Measurements from ENCODE around the gene P4HA2. TPM values are rescaled to one million over a fixed set of nuclear protein-coding genes. Genes with fewer than 3 reads are reported as not detected.

P4HA2 gene
- total RNA-seq, 2 donors from 2014 or later = 60.5 to 65.4 TPM

DNA sequence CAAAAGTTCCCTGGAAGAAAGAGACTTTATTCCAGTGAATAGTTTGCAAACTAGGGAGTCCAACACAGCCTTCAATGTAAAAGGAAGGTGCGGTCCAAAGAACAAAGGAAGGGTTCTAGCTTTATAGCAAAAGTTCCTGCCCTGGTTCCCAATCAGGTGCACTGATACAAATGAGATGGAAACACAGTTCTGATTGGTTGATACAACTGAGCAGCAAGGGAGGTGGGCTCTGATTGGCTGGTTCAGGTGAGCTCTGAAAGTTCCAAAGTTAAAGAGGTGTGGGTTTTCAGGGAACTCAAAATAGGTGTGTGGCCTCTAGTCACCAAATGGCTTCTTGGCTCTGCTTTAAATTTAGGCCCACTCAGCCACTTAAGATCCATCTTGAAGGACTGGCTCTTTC lies 43.1 kb downstream of the P4HA2 start:
- H3K9me3 ChIP-seq = no peaks in the 10 kb centered on the region
- no peak for DNase-seq (ENCODE audit: low spot score)
- no peak overlapping the region for H3K4me3 ChIP-seq
- no peak for TF ChIP-seq CTCF (IDR thresholded peaks at IDR 0.05)
- H3K36me3 ChIP-seq = no peaks in the 10 kb centered on the region
- no peak overlapping the region for H3K27ac ChIP-seq
- peaks cover 0 to 11% of the 10 kb centered on the region in 2 donors for H3K4me1 ChIP-seq
- H3K27me3 ChIP-seq = no peaks in the 10 kb centered on the region

DNA sequence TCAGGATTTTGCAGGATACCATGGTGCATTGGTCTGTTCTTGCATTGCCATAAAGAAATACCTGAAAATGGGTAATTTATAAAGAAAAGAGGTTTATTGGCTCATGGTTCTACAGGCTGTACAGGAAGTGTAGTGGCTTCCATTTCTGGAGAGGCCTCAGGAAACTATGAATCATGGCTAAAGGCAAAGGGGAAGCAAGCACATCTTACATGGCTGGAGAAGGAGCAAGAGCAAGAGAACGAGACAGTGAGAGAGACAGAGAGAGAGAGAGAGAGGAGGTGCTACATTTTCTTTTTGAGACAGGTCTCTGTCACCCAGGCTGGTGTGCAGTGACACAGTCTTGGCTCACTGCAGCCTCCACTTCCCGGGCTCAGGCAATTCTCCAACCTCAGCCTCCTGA lies 43.9 kb downstream of the P4HA2 start:
- no peak for TF ChIP-seq CTCF (IDR thresholded peaks at IDR 0.05)
- peaks cover 0 to 11% of the 10 kb centered on the region in 2 donors for H3K4me1 ChIP-seq

DNA sequence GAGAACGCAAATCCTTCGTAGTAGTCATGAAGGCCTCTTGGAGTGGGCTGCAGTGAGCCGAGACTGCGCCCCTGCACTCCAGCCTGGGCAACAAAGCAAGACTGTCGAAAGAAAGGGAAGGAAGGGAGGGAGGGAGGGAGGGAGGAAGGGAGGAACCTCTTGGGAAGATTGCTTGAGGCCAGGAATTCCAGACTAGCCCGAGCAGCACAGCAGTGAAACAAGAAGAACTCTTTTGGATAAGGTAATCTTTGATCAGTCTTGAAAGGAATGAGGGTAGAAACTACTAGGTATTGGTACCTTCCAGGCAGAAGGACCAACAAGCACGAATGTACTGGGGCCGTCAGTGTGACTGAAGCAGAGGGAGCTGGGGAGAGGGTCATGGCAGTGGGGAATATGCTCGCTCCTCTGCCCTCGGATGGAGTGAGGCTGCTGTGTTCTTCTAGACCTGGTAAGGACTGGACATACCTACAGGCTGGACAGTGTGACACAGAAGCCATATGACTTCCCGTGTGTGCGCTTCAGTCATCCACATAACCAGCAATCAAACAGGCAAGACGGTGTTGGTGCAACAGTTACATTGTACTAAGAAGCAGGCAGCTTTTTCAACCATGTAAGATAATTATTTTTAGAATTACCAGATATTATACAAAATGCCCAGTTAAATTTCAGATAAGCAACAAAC lies 45.2 kb downstream of the P4HA2 start:
- no peaks in the 10 kb centered on the region for H3K36me3 ChIP-seq
- DNase-seq (ENCODE audit: low spot score) = no peak
- H3K4me3 ChIP-seq = no peak overlapping the region
- TF ChIP-seq CTCF (IDR thresholded peaks at IDR 0.05) = no peak
- no peaks in the 10 kb centered on the region for H3K27me3 ChIP-seq
- H3K9me3 ChIP-seq = no peaks in the 10 kb centered on the region
- no peak overlapping the region for H3K27ac ChIP-seq
- H3K4me1 ChIP-seq = peaks cover 0 to 11% of the 10 kb centered on the region in 2 donors

More for the DNA sequence above, 43.9 kb downstream of the P4HA2 start:
- Histone ChIP-seq H3K4me3 (no peak overlapping the region), H3K9me3 (no peaks in the 10 kb centered on the region), H3K27me3 (no peaks in the 10 kb centered on the region), H3K27ac (no peak overlapping the region), H3K36me3 (no peaks in the 10 kb centered on the region)
- no peak for DNase-seq (ENCODE audit: low spot score)

DNA sequence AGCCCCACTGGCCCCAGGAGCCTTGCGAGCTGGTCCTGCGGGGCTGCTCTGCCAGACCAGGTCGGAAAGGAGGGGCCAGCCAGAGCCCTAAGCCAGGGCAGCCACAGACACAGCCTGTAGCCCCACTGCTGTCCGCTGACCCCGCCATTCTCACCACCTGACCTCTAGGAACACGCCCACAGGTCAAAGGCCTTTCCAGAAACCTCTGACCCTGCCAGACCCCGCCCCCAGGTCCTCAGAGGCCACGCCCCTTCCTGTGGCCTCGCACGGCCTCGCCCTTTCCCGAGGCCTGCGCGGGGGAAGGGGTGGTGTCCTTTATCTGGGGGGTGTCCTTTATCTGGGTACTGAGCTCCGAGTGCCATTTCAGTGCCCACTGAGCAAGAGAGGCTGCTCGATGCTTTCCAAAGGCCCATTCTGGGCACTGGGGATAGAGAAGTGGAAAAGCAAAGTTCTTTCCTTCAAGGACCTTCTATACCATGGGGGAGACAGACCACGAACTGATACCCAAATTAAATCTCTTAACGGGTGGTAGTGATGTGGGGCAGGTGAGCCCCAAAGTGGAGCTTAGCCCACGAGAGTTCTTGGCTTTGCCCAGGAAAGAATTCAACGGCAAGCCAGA lies 46.5 kb downstream of the P4HA2 start:
- Histone ChIP-seq H3K27ac (no peak overlapping the region), H3K9me3 (no peaks in the 10 kb centered on the region), H3K36me3 (no peaks in the 10 kb centered on the region), H3K27me3 (no peaks in the 10 kb centered on the region), H3K4me3 (no peak overlapping the region), H3K4me1 (peaks cover 0 to 11% of the 10 kb centered on the region in 2 donors)
- TF ChIP-seq CTCF (IDR thresholded peaks at IDR 0.05) = no peak
- no peak for DNase-seq (ENCODE audit: low spot score)

DNA sequence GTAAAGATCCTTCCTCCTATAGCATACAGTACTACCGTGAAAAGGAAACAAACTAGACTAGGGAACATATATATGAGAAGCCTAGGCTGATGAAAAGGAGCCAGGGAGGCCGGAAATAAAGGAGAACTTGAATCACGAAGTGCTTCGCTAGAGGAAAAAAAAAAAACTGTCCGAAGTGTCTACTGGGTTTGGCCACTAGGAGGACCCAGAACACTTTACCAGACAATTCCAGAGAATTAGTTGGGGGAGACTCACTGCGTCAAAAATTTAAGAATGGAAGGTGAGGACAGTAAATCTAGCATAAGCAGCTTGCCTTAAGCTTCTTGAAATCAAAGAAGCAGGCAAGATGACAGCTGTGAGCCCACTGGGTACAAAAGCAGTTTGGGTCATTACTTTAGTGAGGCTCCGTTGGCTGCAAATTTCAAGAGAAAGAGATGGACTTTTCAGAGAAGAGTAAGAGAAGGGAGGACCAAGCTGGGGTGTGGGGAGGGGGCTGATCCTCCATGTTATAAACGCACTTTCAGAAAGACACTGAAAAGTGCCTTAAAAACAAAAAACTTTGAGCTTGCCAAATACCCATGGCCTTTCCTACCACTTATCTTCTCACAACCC lies 47.4 kb downstream of the P4HA2 start:
- no peaks in the 10 kb centered on the region for H3K36me3 ChIP-seq
- no peak for DNase-seq (ENCODE audit: low spot score)
- no peaks in the 10 kb centered on the region for H3K27me3 ChIP-seq
- no peak overlapping the region for H3K4me3 ChIP-seq
- H3K4me1 ChIP-seq = peaks cover 0 to 11% of the 10 kb centered on the region in 2 donors
- H3K27ac ChIP-seq = no peak overlapping the region
- no peaks in the 10 kb centered on the region for H3K9me3 ChIP-seq
- peak; percentile 68 to 84 for TF ChIP-seq CTCF (IDR thresholded peaks at IDR 0.05)
